H1 (cell line): ENCODE measurements around the gene WDR49. TPM values are rescaled to one million over a fixed set of nuclear protein-coding genes. Genes with fewer than 3 reads are reported as not detected.

Experiments used
- CTCF ChIA-PET: fragments of 300-600 bp; sonication (Branson Sonifier 250); formaldehyde crosslinking; loops from one replicate; lab custom pipeline; 2021; ENCODE audit not compliant: partially characterized antibody; lab: Charles Lee
- POLR2A ChIA-PET: fragments of 300-600 bp; sonication (Branson Sonifier 250); formaldehyde crosslinking; loops from one replicate; lab custom pipeline; 2021; ENCODE audit warnings: inconsistent platforms; ENCODE audit not compliant: partially characterized antibody; lab: Charles Lee
- DNase-seq, 2 experiments: peaks; one replicate each; pipeline versions ENCODE4 v3.0.0 to v3.0.0-alpha.2; 2010 to 2022; ENCODE audit warnings: low spot score in 2 of 2, low read depth in 1 of 2, mixed read lengths in 1 of 2
- FAIRE-seq: peaks from 2 replicates; lab custom pipeline; 2011; peaks lifted over from hg19 to GRCh38; lab: Jason Lieb, UNC
- H2AFZ ChIP-seq: 2 replicates; pipeline ENCODE4 v1.8.1; 2012; ENCODE audit warnings: low read length, inconsistent platforms
- H2AK5ac ChIP-seq: 2 replicates; pipeline ENCODE4 v1.6.1; 2013; ENCODE audit warnings: low read depth, low read length
- H2BK120ac ChIP-seq: replicated peaks from 2 replicates; pipeline ENCODE3; 2013; ENCODE audit warnings: low read depth, low read length, inconsistent platforms
- H2BK12ac ChIP-seq: 2 replicates; pipeline ENCODE4 v1.6.1; 2013; ENCODE audit warnings: low read depth, low read length
- H2BK15ac ChIP-seq: 2 replicates; pipeline ENCODE4 v1.6.1; 2013; ENCODE audit warnings: low read length
- H2BK20ac ChIP-seq: 2 replicates; pipeline ENCODE4 v1.6.1; 2013; ENCODE audit warnings: low read length
- H2BK5ac ChIP-seq: 2 replicates; pipeline ENCODE4 v1.6.1; 2013; ENCODE audit warnings: low read depth, low read length
- H3K14ac ChIP-seq: 2 replicates; pipeline ENCODE4 v1.6.1; 2013; ENCODE audit warnings: inconsistent platforms; ENCODE audit not compliant: insufficient read length
- H3K18ac ChIP-seq: 2 replicates; pipeline ENCODE4 v1.6.1; 2013; ENCODE audit warnings: low read length; ENCODE audit errors: extremely low read depth
- H3K23ac ChIP-seq: 2 replicates; pipeline ENCODE4 v1.6.1; 2013; ENCODE audit warnings: inconsistent platforms; ENCODE audit not compliant: insufficient read length
- H3K23me2 ChIP-seq: 2 replicates; pipeline ENCODE4 v1.6.1; 2013; ENCODE audit warnings: low read depth, low read length
- H3K27ac ChIP-seq: 2 replicates; pipeline ENCODE4 v1.6.1; 2011; ENCODE audit warnings: low read depth, low read length, inconsistent platforms
- H3K27me3 ChIP-seq, 4 experiments: replicated peaks in 1 of 4; 1 replicate in 1 of 4; 2 replicates in 3 of 4; pipeline versions ENCODE4 v1.6.1 to v1.8.1; 2011 to 2013; ENCODE audit warnings: low read length in 3 of 4, mild to moderate bottlenecking in 3 of 4, inconsistent platforms in 2 of 4, mixed read lengths in 2 of 4, moderate library complexity in 1 of 4; ENCODE audit not compliant: control insufficient read depth in 3 of 4, insufficient read depth in 3 of 4; ENCODE audit errors: extremely low read depth in 1 of 4
- H3K36me3 ChIP-seq, 4 experiments: 2 replicates each; pipeline versions ENCODE4 v1.6.1 to v1.8.1; 2011 to 2013; ENCODE audit warnings: mild to moderate bottlenecking in 4 of 4, low read length in 3 of 4, moderate library complexity in 2 of 4, control low read depth in 1 of 4, inconsistent platforms in 1 of 4; ENCODE audit not compliant: insufficient read depth in 4 of 4, control insufficient read depth in 2 of 4
- H3K4ac ChIP-seq: replicated peaks from 2 replicates; pipeline ENCODE3; 2013; ENCODE audit warnings: low read length, low read depth, mixed read lengths, inconsistent platforms; ENCODE audit not compliant: insufficient read length
- H3K4me1 ChIP-seq, 4 experiments: replicated peaks in 1 of 4; 1 replicate in 1 of 4; 2 replicates in 3 of 4; pipeline versions ENCODE4 v1.6.1 to v1.8.1; 2011 to 2013; ENCODE audit warnings: low read length in 3 of 4, inconsistent platforms in 2 of 4, mixed read lengths in 1 of 4; ENCODE audit not compliant: insufficient read depth in 4 of 4, control insufficient read depth in 3 of 4
- H3K4me2 ChIP-seq, 2 experiments: 2 replicates each; pipeline versions ENCODE4 v1.6.1 to v1.8.1; 2011 to 2013; ENCODE audit warnings: low read depth in 2 of 2, low read length in 2 of 2, control low read depth in 1 of 2, inconsistent platforms in 1 of 2, mild to moderate bottlenecking in 1 of 2; ENCODE audit not compliant: insufficient read depth in 1 of 2
- H3K4me3 ChIP-seq, 4 experiments: fragments of 200-600, 300-600 bp in 1 of 4; sonication (generic), shearing (Covaris generic), sonication (Bioruptor Twin) in 1 of 4; 2 replicates each; pipeline versions ENCODE4 v1.5.1 to v1.8.1; 2011 to 2016; ENCODE audit warnings: low read length in 4 of 4, low read depth in 3 of 4, control low read depth in 2 of 4, inconsistent platforms in 2 of 4, mild to moderate bottlenecking in 2 of 4, mixed read lengths in 1 of 4, moderate library complexity in 1 of 4; ENCODE audit not compliant: insufficient read depth in 2 of 4; ENCODE audit errors: extremely low read depth in 1 of 4
- H3K56ac ChIP-seq: replicated peaks from 2 replicates; pipeline ENCODE3; 2013; ENCODE audit warnings: low read depth, mild to moderate bottlenecking, mixed read lengths, low read length, inconsistent platforms; ENCODE audit not compliant: insufficient read length
- H3K79me1 ChIP-seq: 2 replicates; pipeline ENCODE4 v1.6.1; 2013; ENCODE audit warnings: low read depth, low read length, control low read depth
- H3K79me2 ChIP-seq, 2 experiments: 2 replicates each; pipeline versions ENCODE4 v1.6.1 to v1.8.1; 2012 to 2013; ENCODE audit warnings: low read length in 2 of 2, mild to moderate bottlenecking in 2 of 2, inconsistent platforms in 1 of 2; ENCODE audit not compliant: insufficient read depth in 2 of 2, control insufficient read depth in 1 of 2
- H3K9ac ChIP-seq, 4 experiments: replicated peaks in 1 of 4; 1 replicate in 1 of 4; 2 replicates in 3 of 4; pipeline versions ENCODE4 v1.6.1 to v1.8.1; 2011 to 2013; ENCODE audit warnings: low read depth in 3 of 4, low read length in 3 of 4, control low read depth in 2 of 4, mild to moderate bottlenecking in 2 of 4, moderate library complexity in 2 of 4, inconsistent platforms in 1 of 4; ENCODE audit errors: extremely low read depth in 1 of 4
- H3K9me3 ChIP-seq, 2 experiments: 2 replicates each; pipeline versions ENCODE4 v1.6.1 to v1.8.1; 2012 to 2013; ENCODE audit warnings: mild to moderate bottlenecking in 2 of 2, moderate library complexity in 2 of 2, control low read depth in 1 of 2, inconsistent platforms in 1 of 2, low read depth in 1 of 2, low read length in 1 of 2, mixed read lengths in 1 of 2; ENCODE audit not compliant: insufficient read depth in 2 of 2
- H4K20me1 ChIP-seq, 2 experiments: replicated peaks in 1 of 2; 2 replicates each; pipeline versions ENCODE3 to v1.8.1; 2011 to 2013; ENCODE audit warnings: inconsistent platforms in 2 of 2, low read length in 2 of 2, mild to moderate bottlenecking in 1 of 2; ENCODE audit not compliant: insufficient read depth in 2 of 2, control insufficient read depth in 1 of 2
- H4K5ac ChIP-seq: 2 replicates; pipeline ENCODE4 v1.6.1; 2013; ENCODE audit warnings: low read length, low read depth, mixed read lengths, inconsistent platforms; ENCODE audit not compliant: insufficient read length
- H4K8ac ChIP-seq: 2 replicates; pipeline ENCODE4 v1.8.0; 2013; ENCODE audit warnings: mild to moderate bottlenecking, moderate library complexity, low read length, inconsistent platforms; ENCODE audit not compliant: insufficient read depth; ENCODE audit errors: extremely low read depth
- H4K91ac ChIP-seq: replicated peaks from 2 replicates; pipeline ENCODE3; 2013; ENCODE audit warnings: low read length, mixed read lengths, inconsistent platforms; ENCODE audit not compliant: insufficient read length
- CBX8 ChIP-seq: fragments of 300-800, 300-1000 bp; sonication (generic); IDR thresholded peaks from 2 replicates; pipeline ENCODE4 v1.7.1; 2016; ENCODE audit warnings: low read depth, low read length, borderline replicate concordance
- GTF2F1 ChIP-seq: IDR thresholded peaks from 2 replicates; pipeline ENCODE4 v1.6.1; 2012; ENCODE audit warnings: low read depth, low read length, improper control_type of control experiment, borderline replicate concordance
- SAP30 ChIP-seq: fragments of 300-600 bp; sonication (generic); IDR thresholded peaks from 2 replicates; pipeline ENCODE4 v1.7.1; 2012; ENCODE audit warnings: low read length, moderate library complexity, mild to moderate bottlenecking, inconsistent platforms; ENCODE audit not compliant: insufficient read depth, insufficient replicate concordance
- WGBS, 2 experiments: shearing (Covaris generic) in 1 of 2; methylation state at CpG; one replicate each; pipeline versions ENCODE4 v1.1.6 to v1.1.7; 2013 to 2015; ENCODE audit warnings: low lambda C conversion rate in 2 of 2, mixed read lengths in 2 of 2, inconsistent platforms in 1 of 2, low coverage in 1 of 2, missing lambda C conversion rate in 1 of 2; ENCODE audit not compliant: insufficient replicate concordance in 2 of 2, insufficient coverage in 1 of 2, insufficient read length in 1 of 2; ENCODE audit errors: extremely low coverage in 1 of 2, missing lambda C conversion rate in 1 of 2; 5-methylcytosine and 5-hydroxymethylcytosine counted together
- polyA plus RNA-seq, 7 experiments: library from polyadenylated mRNA; depleted of rRNA in 3 of 7; stranded (reverse) in 5 of 7; unstranded in 2 of 7; fragments of >200 nt in 5 of 7; fragments of 200-250 nt in 2 of 7; gene quantifications; 1 replicate in 5 of 7; 2 replicates in 1 of 7; 4 replicates in 1 of 7; pipeline versions ENCODE4 v1.2.1 to v1.2.3, GENCODE V29; 2011 to 2013; ENCODE audit warnings: missing spikeins in 2 of 7, mixed read lengths in 2 of 7
- total RNA-seq: library from RNA; stranded (reverse); fragmentation: NEBNext Ultra II Directional; extraction: Animal tissue kit (Norgen Biotek cat#: 25700); gene quantifications from 2 replicates; pipeline ENCODE4 v1.2.1, GENCODE V29; 2021

Gene WDR49
- total and polyA plus RNA-seq, 2 of the 8 experiments (the other 6 are each of a cell fraction or from before 2014, with no cell fraction given): 0.50 to 1.7 TPM

- 96% methylated on average over 4 of the region's 4 CpGs; no CpG with 5 or more reads in 1 of the 2 experiments for WGBS, 2 experiments
- Histone ChIP-seq H3K27me3 (no peaks in the 10 kb centered on the region), H2BK12ac (no peak overlapping the region), H4K20me1 (no peaks in the 10 kb centered on the region), H3K4me3 (no peak overlapping the region), H2BK120ac (no peak overlapping the region), H3K4me2 (no peak overlapping the region), H3K18ac (no peak overlapping the region), H2BK5ac (no peak overlapping the region), H4K8ac (no peak overlapping the region), H3K36me3 (no peaks in the 10 kb centered on the region), H3K23ac (no peak overlapping the region), H3K27ac (no peak overlapping the region), H3K4me1 (no peaks in the 10 kb centered on the region; a peak in 1 of 7 replicates), H4K5ac (no peak overlapping the region), H4K91ac (no peak overlapping the region), H2AFZ (no peak overlapping the region), H3K9me3 (no peaks in the 10 kb centered on the region), H3K9ac (no peak overlapping the region), H3K79me1 (no peaks in the 10 kb centered on the region), H2BK20ac (no peak overlapping the region), H3K23me2 (no peaks in the 10 kb centered on the region), H2BK15ac (no peak overlapping the region), H2AK5ac (no peak overlapping the region), H3K4ac (no peak overlapping the region), H3K14ac (no peak overlapping the region), H3K79me2 (no peaks in the 10 kb centered on the region), H3K56ac (no peak overlapping the region)
- TF ChIP-seq GTF2F1 (no peak), SAP30 (no peak), CBX8 (no peak)
- POLR2A ChIA-PET: interaction anchor here (0.8 kb wide), 1 partner anchor 61 kb away, joined by 3 read pairs; no protein-coding TSS in a partner anchor
- FAIRE-seq: no peak
- CTCF ChIA-PET: no interaction called here
- no peak for DNase-seq
Measured at GRCh38 chr3:167559924-167560323, 93.8 kb downstream of the WDR49 start.
